ENCODE data around the gene LYRM7. TPM values are rescaled to one million over a fixed set of nuclear protein-coding genes. Genes with fewer than 3 reads are reported as not detected.
A peak's percentile ranks its signal among the peaks of the same experiment; 100 is the strongest.

The LYRM7 gene
- total RNA-seq, 1 donor from 2014 or later: 9.1 TPM

- Mint-ChIP-seq H3K27ac (ENCODE audit: unreplicated experiment) (no peak overlapping the region), H3K4me1 (ENCODE audit: unreplicated experiment) (no peaks in the 10 kb centered on the region)
- TF ChIP-seq CTCF (IDR thresholded peaks at IDR 0.05): no peak
Observed at GRCh38 chr5:131156385-131156784, 14.4 kb upstream of the LYRM7 start.

DNA sequence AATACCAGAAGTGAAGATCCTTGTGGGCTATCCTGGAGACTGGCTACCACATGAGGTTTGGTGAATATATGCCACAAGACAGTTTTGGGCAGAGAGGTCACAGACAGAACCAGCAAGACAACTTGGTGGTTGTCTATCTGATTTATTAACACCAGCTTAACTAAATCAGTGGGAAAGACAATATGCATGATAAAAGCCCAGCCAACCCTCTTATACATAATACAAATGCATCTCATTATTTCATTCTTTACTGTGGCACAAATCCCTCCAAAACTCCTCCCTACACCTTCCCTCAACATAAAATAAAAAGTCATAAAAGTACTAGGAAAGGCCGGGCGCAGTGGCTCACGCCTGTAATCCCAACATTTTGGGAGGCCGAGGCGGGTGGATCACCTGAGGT is 13.8 kb upstream of the LYRM7 start:
- Mint-ChIP-seq H3K36me3 (ENCODE audit: unreplicated experiment) (peaks cover 34% of the 10 kb centered on the region), H3K4me1 (ENCODE audit: unreplicated experiment) (peaks cover 2% of the 10 kb centered on the region), H3K4me3 (ENCODE audit: unreplicated experiment) (no peak overlapping the region), H3K27me3 (ENCODE audit: unreplicated experiment) (no peaks in the 10 kb centered on the region), H3K9me3 (ENCODE audit: unreplicated experiment) (no peaks in the 10 kb centered on the region), H3K27ac (ENCODE audit: unreplicated experiment) (no peak overlapping the region)
- TF ChIP-seq CTCF (IDR thresholded peaks at IDR 0.05): no peak
- no peak for DNase-seq (ENCODE audit: extremely low spot score, unreplicated experiment)

More at GRCh38 chr5:131156385-131156784, 14.4 kb upstream of the LYRM7 start:
- no peaks in the 10 kb centered on the region for H3K9me3 Mint-ChIP-seq (ENCODE audit: unreplicated experiment)
- no peaks in the 10 kb centered on the region for H3K27me3 Mint-ChIP-seq (ENCODE audit: unreplicated experiment)
- peaks cover 30% of the 10 kb centered on the region for H3K36me3 Mint-ChIP-seq (ENCODE audit: unreplicated experiment)
- DNase-seq (ENCODE audit: extremely low spot score, unreplicated experiment): no peak
- H3K4me3 Mint-ChIP-seq (ENCODE audit: unreplicated experiment): no peak overlapping the region

DNA sequence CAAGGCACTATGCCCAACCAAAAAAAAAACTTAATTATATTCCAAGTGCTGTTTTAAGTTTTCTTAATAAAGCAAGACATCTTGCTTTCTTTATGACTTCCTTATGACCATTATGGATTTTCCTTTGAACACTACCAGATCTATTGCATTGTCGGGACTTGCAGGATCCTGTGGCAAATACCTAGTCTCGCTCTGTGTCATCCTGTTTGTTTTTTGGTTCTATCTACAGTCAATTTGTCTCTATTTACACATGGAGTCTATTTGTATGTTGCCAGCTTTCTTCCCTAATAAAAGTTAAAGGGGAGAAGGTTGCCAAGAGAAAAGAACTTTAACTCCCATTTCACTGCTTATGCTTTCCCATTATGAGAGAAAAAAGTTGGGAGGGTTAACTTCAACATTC is 10.6 kb upstream of the LYRM7 start:
- no peak for DNase-seq (ENCODE audit: extremely low spot score, unreplicated experiment)
- H3K27me3 Mint-ChIP-seq (ENCODE audit: unreplicated experiment): no peaks in the 10 kb centered on the region
- no peaks in the 10 kb centered on the region for H3K9me3 Mint-ChIP-seq (ENCODE audit: unreplicated experiment)
- H3K27ac Mint-ChIP-seq (ENCODE audit: unreplicated experiment): no peak overlapping the region
- H3K36me3 Mint-ChIP-seq (ENCODE audit: unreplicated experiment): peaks cover 45% of the 10 kb centered on the region
- no peak overlapping the region for H3K4me3 Mint-ChIP-seq (ENCODE audit: unreplicated experiment)
- peaks cover 17% of the 10 kb centered on the region for H3K4me1 Mint-ChIP-seq (ENCODE audit: unreplicated experiment)
- TF ChIP-seq CTCF (IDR thresholded peaks at IDR 0.05): no peak

GRCh38 chr5:131163276-131164119 is 7.2 kb upstream of the LYRM7 start:
- H3K9me3 Mint-ChIP-seq (ENCODE audit: unreplicated experiment): no peaks in the 10 kb centered on the region
- no peak for TF ChIP-seq CTCF (IDR thresholded peaks at IDR 0.05)
- no peak for DNase-seq (ENCODE audit: extremely low spot score, unreplicated experiment)
- H3K27ac Mint-ChIP-seq (ENCODE audit: unreplicated experiment): peak overlapping the region; percentile 98
- H3K4me1 Mint-ChIP-seq (ENCODE audit: unreplicated experiment): peaks cover 22% of the 10 kb centered on the region
- H3K27me3 Mint-ChIP-seq (ENCODE audit: unreplicated experiment): no peaks in the 10 kb centered on the region
- peaks cover 37% of the 10 kb centered on the region for H3K36me3 Mint-ChIP-seq (ENCODE audit: unreplicated experiment)
- peak overlapping the region; percentile 86 for H3K4me3 Mint-ChIP-seq (ENCODE audit: unreplicated experiment)

DNA sequence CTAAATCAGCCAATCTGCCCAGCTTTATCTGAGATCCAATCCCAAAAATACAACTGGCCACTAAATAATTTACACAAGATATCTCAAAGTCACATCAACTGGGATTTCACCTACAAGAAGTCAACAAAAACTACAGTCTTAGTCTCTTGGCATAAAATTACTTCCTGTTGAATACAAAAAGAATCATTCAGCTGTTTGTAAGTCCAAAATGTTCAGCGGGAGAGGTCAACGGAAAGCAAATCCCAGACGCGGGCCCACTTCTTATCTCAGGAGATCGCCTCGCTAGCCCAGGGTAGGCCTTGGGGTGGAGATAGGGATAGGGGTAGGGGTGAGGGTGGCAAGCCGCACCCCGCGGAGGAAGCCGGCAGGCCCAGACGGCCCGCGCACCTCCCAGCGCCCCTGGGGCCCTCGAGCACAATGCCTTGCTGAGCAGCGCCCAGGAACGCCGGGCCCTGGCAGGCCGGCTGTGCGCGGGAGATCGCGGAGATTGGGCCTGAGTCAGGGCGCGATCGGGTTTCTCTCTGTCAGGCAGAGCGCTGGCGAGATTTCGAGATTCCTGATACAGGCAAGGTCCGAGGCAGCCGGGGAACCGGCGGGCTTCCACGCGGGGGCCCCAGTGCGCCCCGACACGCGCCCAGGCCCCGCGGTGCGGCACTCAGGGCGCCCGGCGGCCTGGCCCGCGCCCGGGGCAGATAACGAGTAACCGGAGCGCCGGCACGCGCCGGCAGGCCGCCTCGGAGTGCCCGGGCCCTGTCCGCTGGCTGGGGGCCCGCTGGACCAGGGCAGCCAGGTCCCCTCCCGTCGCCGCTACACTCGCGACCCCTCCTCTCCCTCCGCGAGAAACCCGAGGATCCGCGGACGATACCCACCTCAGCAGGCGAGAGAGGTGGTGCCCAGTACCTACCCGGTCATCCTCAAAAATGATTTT is 6.3 kb upstream of the LYRM7 start:
- peaks cover 28% of the 10 kb centered on the region for H3K36me3 Mint-ChIP-seq (ENCODE audit: unreplicated experiment)
- H3K4me1 Mint-ChIP-seq (ENCODE audit: unreplicated experiment): peaks cover 22% of the 10 kb centered on the region
- peak; percentile 11 for TF ChIP-seq CTCF (IDR thresholded peaks at IDR 0.05)
- H3K4me3 Mint-ChIP-seq (ENCODE audit: unreplicated experiment): peak overlapping the region; percentile 96
- H3K27me3 Mint-ChIP-seq (ENCODE audit: unreplicated experiment): no peaks in the 10 kb centered on the region
- peak overlapping the region; percentile 98 for H3K27ac Mint-ChIP-seq (ENCODE audit: unreplicated experiment)
- peak; percentile 89 for DNase-seq (ENCODE audit: extremely low spot score, unreplicated experiment)
- no peaks in the 10 kb centered on the region for H3K9me3 Mint-ChIP-seq (ENCODE audit: unreplicated experiment)
